GM12864 (cell line): ENCODE data around the gene CSNK2A1.
"Not testable (repeated sequence)": the region's sequence is repeated elsewhere in the genome, so short reads cannot be mapped to it uniquely, and the experiment has no call there.

Experiments used
- DNase-seq: peaks from one replicate; pipeline ENCODE4 v3.0.0-alpha.2; 2011; ENCODE audit warnings: low read depth
- H3K4me3 ChIP-seq: 2 replicates; pipeline ENCODE4 v1.5.1; 2011; ENCODE audit warnings: mild to moderate bottlenecking, low read depth, low read length, control low read depth
- TF ChIP-seq, protein P1 (sequence below): IDR thresholded peaks from 2 replicates; pipeline ENCODE4 v1.5.1; 2011; ENCODE audit warnings: low read depth, mild to moderate bottlenecking, moderate library complexity, low read length, control low read depth, inconsistent platforms; ENCODE audit errors: missing control alignments

CSNK2A1 gene

DNA sequence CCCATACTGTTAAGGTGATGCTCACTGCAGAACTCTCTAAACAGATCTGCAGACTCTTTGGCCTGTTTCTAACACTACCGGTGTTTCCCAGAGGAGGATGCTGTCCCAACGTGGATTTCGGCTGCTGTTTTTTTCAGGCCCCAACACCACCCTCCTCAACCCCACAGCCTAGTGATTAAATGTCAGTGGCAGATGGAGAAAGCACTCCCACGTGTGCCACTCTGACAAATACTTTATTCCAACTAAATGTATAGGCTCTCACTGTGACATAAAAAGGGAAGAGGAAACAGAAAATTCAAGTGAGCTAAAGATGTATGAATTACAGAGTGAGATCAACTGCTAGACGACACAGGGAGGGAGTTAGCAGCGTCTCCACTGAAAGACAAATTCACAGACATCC, 84.8 kb downstream of the CSNK2A1 start:
- no peak overlapping the region for H3K4me3 ChIP-seq
- DNase-seq: no peak
- TF ChIP-seq, protein P1, sequence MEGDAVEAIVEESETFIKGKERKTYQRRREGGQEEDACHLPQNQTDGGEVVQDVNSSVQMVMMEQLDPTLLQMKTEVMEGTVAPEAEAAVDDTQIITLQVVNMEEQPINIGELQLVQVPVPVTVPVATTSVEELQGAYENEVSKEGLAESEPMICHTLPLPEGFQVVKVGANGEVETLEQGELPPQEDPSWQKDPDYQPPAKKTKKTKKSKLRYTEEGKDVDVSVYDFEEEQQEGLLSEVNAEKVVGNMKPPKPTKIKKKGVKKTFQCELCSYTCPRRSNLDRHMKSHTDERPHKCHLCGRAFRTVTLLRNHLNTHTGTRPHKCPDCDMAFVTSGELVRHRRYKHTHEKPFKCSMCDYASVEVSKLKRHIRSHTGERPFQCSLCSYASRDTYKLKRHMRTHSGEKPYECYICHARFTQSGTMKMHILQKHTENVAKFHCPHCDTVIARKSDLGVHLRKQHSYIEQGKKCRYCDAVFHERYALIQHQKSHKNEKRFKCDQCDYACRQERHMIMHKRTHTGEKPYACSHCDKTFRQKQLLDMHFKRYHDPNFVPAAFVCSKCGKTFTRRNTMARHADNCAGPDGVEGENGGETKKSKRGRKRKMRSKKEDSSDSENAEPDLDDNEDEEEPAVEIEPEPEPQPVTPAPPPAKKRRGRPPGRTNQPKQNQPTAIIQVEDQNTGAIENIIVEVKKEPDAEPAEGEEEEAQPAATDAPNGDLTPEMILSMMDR: no peak

DNA sequence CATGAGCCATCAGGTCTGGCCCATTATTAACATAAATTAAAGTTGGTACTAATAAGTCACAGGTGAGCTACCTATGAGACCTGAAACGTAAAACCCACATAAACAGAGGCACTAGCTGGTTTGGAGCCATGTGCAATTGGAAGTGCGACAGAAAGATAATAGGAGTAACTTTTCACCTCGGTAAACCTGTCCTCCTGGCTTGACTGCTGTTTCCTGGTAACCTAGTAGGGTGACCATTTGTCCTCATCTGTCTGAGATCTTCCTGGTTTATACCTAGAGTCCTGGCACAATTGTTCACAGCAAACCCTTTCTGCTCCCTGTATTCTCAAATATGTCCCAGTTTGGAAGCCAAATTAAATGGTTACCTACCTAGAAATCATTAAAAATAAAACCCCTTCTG, 88.6 kb downstream of the CSNK2A1 start:
- DNase-seq: no peak
- no peak overlapping the region for H3K4me3 ChIP-seq
- TF ChIP-seq, protein P1: no peak

DNA sequence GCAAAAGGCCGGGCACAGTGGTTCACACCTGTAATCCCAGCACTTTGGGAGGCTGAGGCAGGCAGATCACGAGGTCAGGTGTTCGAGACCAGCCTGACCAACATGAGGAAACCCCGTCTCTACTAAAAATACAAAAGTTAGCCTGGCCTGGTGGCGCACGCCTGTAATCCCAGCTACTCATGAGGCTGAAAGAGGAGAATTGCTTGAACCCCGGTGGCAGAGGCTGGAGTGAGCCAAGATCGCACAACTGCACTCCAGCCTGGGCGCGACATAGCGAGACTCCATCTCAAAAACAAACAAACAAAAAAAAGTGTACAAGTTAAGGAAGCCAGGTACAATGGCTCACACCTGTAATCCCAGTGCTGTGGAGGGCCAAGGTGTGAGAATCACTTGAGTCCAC, 91.6 kb downstream of the CSNK2A1 start:
- not testable (repeated sequence) for DNase-seq, H3K4me3 ChIP-seq

DNA sequence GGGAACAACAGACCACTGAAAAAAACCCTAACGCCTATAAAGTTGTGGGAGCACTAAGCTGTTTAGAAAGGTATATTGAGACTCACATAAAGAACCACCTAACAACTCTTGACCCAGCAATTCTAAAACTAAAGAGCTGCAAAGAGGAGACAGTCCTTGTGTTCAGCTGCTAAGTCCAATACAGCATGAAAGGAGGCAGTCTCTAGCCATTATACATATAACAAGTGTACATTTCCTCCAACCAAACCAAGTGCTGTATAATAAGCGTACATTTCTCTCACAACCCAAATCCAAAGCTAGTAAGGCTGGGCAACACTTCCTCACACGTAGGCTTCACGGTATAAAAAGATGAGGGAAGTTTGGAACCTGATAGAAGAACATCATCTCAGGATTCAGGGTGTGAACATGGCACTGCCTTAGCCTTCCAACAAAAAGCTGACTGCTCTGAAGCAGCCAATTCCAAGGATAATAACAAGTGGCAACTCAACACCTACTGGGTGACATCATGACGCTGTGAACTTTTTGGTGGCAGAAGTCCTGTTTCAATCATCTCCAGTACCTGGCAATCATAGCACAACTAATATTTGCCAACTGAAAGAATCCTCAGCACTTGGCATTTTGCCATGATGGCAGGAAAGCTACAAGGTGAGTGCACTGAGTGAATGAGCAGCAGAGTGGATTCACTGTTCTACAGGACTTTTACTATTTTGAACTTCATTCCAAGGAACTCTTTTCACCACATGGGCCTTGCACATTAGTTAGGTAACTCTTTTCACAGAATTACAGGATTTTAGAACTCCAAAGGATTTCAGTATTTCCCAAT, 97.9 kb downstream of the CSNK2A1 start:
- H3K4me3 ChIP-seq: no peak overlapping the region
- DNase-seq: no peak
- TF ChIP-seq, protein P1: no peak

DNA sequence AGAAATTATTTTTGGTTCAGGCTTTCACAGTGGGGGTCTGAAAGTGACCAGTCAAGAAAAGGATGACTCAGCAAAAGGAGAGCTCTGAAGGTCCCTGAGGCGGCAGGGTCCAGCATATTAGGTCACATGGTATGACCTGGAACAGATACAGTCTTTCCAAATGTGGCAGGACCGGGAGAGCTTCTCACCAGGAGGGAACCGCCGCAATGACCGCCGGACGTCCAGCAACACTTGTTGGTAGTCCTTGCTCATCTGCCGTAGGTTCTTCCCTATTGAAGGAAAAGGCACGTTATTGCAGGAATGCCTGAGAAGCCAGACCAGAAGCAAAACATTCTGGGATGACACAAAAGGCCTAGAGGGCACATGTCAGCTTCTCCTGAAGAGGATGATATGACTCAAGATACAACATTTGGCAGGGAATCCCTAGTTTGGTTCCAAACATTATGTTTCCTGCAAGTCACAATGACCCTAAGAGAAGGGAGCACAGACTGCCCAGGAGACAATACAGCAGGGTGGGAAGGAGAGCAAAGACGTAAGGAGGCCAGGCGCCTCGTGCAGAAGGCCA, 98.6 kb downstream of the CSNK2A1 start:
- TF ChIP-seq, protein P1: no peak
- no peak overlapping the region for H3K4me3 ChIP-seq
- DNase-seq: no peak

DNA sequence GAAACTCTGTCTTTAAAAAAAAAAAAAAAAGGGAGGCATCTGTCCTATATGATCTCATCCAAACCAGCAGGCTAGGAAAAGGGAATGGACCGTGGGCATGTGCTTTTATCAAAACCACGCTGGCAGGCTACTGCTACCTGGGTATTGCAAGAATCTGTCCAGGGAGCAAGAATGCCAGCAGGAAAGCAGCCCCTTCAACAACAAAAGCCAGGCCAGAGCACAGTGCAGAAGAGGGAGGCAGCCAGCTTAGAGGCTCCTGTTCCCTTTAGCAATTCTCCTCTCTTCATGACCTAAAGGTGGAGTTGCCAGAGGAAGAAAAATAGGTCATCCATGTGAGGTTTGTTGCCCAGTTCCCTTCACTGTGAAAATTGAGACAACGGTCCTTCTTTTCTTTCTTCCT, 99.5 kb downstream of the CSNK2A1 start:
- TF ChIP-seq, protein P1: no peak
- no peak for DNase-seq
- no peak overlapping the region for H3K4me3 ChIP-seq

DNA sequence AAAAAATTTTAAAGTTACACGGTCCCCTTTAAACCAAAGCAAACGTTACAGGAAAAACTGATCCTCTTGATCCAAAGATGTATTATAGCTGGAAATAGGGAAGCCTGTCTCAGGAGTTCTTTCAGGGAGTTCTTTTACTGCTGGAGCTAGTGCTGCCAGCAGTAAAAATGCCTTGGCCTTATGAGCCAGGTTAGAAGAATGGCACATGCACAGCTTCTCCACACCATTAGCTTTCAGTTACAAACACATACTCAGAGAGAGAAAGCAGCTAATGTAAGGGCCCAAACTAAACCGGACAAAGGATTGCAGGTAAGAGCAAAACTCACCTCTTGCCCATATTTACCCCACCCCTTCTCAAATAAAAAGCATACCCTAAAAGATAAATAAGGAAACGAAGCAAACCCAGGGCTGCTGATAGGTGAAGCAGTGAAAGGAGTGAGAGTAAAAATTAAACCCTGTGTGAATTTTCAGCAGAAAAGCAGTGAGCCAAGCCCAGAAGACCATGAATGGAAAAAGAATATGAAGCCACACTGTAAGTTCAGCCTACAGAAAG, 100.3 kb downstream of the CSNK2A1 start:
- no peak for DNase-seq
- TF ChIP-seq, protein P1: no peak
- H3K4me3 ChIP-seq: no peak overlapping the region
